NCI-H128 (cell line): ENCODE measurements around the gene ARID2.

Experiments used
- DNase-seq: peaks from one replicate; lab custom pipeline; 2025; ENCODE audit not compliant: unreplicated experiment; lab: John Stamatoyannopoulos, UW

ARID2 gene

GRCh38 chr12:45850302-45850701 lies 120.8 kb downstream of the ARID2 start:
- no peak for DNase-seq

GRCh38 chr12:45852508-45852907 lies 123.0 kb downstream of the ARID2 start:
- no peak for DNase-seq

GRCh38 chr12:45853550-45853949 lies 124.0 kb downstream of the ARID2 start:
- no peak for DNase-seq

- DNase-seq, result no peak
Observed at GRCh38 chr12:45863332-45863731, 133.8 kb downstream of the ARID2 start.

- no peak for DNase-seq
Observed at GRCh38 chr12:45866299-45866698, 136.8 kb downstream of the ARID2 start.

GRCh38 chr12:45872446-45872845 lies 142.9 kb downstream of the ARID2 start:
- DNase-seq, result no peak

- no peak for DNase-seq
Observed at GRCh38 chr12:45877069-45877468, 147.6 kb downstream of the ARID2 start.

GRCh38 chr12:45878630-45879255 lies 149.2 kb downstream of the ARID2 start:
- no peak for DNase-seq

- no peak for DNase-seq
Observed at GRCh38 chr12:45879363-45879895, 149.9 kb downstream of the ARID2 start.

- no peak for DNase-seq
Observed at GRCh38 chr12:45880533-45880932, 151.0 kb downstream of the ARID2 start.

GRCh38 chr12:45883187-45883586 lies 153.7 kb downstream of the ARID2 start:
- DNase-seq, result no peak

GRCh38 chr12:45886685-45887084 lies 157.2 kb downstream of the ARID2 start:
- DNase-seq, result no peak

GRCh38 chr12:45887544-45887943 lies 158.0 kb downstream of the ARID2 start:
- DNase-seq, result no peak

GRCh38 chr12:45890276-45890675 lies 160.8 kb downstream of the ARID2 start:
- no peak for DNase-seq

GRCh38 chr12:45893240-45893639 lies 163.7 kb downstream of the ARID2 start:
- DNase-seq, result no peak

GRCh38 chr12:45895961-45896360 lies 166.5 kb downstream of the ARID2 start:
- DNase-seq, result no peak

- DNase-seq, result no peak
Observed at GRCh38 chr12:45898094-45898493, 168.6 kb downstream of the ARID2 start.

GRCh38 chr12:45907955-45908354 lies 178.4 kb downstream of the ARID2 start:
- DNase-seq, result no peak

- DNase-seq, result no peak
Observed at GRCh38 chr12:45909041-45909713, 179.7 kb downstream of the ARID2 start.

- no peak for DNase-seq
Observed at GRCh38 chr12:45912774-45913173, 183.3 kb downstream of the ARID2 start.

- DNase-seq, result no peak
Observed at GRCh38 chr12:45913631-45914030, 184.1 kb downstream of the ARID2 start.

GRCh38 chr12:45914090-45914489 lies 184.6 kb downstream of the ARID2 start:
- no peak for DNase-seq

GRCh38 chr12:45915405-45915804 lies 185.9 kb downstream of the ARID2 start:
- no peak for DNase-seq
